Stimulated activated CD4-positive, alpha-beta T cell treated with anti-CD3 and anti-CD28 coated beads, Interleukin-2, amount 100 ng/mL, for 48 hours (primary cell): Measurements from ENCODE around the gene COL18A1.
A peak's percentile ranks its signal among the peaks of the same experiment; 100 is the strongest.

Source experiments
- DNase-seq, 2 donors: peaks; one replicate each; pipeline ENCODE4 v3.0.0-alpha.2; 2020

COL18A1 gene

DNA sequence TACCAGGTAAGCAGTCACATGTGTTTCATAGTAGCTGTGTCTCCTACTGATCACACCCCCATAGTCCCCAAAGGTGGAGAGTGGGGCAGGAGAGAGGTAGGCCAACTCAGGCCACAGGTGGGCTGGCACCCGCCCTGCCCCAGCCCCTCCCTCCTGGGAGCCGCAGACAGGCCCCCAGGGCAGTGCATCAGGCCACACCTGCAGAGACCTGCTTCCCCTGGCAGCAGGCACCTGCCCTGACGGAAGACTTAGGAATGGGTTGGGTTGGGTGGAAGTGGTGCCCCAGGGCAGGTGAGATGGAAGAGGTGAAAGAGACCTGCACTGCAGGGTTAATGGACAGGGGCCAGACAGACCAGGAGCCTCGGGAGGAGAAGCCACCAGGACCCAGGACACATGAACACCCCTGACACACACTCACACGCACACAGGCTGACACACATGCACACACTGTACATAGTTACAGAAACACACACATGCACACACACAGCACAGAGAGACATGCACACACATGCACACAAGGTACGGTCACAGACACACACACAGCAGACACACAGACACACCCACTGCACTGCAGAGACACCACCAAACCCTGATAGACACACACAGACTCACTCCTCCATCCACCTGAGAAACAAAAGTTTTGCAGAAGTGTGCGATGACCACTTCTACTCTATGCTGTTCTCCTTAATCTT lies 1.7 kb upstream of the COL18A1 start:
- DNase-seq = no peak

DNA sequence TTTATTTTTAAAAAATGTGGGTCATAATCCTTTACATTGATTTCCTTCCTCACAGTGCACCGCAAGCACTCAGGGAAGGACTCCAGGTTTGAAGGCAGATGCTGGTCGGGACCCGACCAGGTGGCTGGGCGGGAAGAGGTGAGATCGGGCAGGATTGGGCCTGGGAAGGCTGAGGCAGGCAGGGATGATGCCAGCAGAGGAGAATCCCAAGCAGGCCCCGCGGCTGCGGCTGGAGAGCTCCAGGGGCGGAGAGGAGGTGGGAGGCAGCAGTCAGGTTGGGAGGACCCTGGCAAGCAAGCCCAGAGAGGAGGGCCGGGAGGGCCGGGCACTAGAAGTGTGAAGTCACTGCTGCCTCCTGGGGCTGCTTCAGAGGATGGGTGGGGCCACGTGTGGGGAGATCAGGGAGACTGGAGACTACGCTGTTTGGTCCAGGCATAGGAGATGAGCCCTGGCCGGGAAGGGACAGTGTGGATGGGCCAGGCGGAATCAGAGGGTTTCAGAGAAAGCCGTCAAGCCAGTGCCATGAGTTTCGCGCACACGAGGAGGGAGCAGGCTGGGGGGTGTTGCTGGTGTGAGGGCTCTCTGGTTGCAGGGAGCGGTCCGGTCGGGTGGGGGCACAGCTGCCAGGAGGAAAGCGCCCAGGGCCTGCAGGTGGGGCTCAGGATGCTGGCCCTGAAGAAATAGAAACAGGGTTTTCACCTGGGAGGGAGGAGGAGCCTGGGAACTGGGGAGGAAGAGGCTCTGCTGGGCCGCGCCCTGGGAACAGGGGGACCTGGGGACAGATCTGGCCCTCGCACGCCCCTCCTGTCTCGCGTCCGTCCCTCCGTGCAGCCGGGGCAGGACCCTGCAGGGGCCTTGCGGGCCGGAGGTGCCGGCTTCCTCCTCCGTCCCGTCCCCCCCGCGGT lies 888 bp upstream of the COL18A1 start:
- no peak for DNase-seq

DNA sequence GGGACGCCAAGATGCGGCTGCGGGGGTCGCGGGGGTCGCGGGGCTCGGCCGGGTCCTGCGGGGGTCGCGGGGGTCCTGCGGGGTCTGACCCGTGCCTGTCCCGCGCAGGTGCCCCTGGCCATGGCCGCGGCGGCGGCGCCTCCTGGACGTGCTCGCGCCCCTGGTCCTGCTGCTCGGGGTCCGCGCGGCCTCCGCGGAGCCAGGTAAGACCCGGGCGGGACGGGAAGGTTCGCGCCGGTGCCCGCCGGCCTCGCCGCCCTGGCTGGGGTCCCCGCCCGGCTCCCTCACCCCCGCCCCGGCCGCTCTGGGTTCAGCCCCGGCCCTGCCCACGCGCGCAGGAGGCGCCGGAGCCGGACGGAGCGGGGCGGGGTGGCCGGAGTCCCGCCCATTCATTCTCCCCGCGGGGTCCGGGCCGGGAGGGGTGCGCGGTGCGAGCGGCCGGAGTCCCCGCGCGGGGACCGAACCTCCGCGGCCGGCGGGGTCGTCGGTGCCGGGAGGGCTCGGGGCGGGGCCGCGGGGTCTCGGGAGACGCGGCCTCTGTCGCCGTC lies 380 bp downstream of the COL18A1 start:
- peak in 1 of 2 donors; percentile 10 for DNase-seq

DNA sequence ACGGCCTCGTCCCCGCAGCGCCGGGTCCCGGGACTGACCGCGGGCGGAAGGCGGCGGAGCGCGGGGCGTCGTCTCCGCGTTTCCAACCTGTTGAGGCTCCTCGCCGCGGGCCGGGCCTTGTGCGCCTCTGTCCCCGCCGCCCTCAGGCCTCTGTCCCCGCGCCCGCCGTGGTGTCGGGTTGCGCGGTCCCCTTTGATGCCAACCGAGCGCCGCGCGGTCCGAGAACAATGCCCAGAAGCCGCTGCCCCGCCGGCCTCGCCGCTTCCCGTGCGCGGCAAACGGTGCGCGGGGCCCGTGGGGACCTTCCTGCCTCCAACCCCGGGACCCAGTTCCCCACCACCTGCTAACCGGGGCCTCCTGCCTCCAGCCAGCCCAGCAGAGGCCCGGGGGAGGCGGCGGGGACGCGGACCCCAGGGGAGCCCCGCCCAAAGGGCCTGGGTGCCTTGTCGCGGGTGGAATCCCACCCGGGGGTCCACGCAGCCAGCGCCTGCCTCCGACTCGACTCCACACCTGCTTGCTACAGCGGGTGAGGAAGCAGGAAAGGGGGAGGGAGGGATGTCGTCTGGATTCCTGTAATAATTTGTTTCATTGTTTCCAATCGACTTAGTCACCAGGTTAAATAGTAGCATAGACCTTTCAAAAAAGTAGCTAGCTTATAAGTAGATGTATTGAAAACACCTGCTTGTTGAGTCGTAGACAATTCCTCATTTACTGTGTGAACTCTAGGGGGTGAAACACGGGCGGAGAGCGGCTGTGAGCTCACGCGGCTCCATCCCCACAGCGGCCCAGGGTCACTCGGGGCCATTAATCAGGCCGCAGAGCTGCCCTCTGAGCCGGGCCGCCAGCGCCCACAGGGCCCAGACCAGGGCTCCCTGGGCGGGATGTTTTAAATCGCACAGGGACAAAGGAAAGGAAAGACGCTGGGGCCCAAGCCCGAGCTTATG lies 1.1 kb downstream of the COL18A1 start:
- DNase-seq = peak in 1 of 2 donors; percentile 14

DNA sequence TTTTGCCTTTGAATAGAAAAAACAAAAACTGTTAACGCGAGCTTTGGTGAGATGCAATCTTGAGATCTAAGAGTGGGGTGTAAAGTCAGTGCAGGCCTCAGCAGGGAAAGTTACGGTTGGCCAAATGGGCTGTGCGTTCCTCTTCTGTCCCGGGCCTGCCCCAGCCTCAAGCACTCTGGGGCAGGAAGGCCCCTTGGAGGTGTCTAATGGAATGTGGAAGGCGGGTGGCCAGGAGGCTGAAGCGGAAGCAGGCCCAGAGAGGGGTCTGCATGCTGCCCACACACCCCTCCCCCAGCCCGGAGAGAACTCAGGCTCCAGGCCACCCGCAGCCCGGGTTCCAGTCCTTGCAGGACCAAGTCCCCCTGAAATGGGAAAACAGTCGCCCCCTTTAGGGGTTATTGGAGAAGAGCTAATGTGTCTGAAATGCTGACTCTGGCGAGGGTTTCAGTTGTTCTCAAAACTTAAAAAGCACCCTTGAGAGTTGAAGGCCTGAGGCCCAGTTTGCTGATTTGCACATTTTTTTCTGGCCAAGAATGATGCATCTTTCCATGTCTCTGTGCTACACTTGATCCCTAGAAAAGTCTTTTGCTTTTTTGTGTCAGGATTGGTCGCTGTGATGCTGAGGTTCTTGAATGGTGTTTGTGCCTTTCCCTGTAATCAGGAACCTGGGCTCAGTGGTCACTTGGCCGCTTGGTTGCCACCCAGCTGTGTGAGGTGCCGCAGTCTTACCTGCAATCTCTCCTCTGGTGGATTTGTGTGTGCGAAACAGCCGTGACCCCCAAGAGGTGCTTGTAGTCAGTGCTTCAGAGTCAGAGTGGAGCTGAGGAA lies 2.0 kb downstream of the COL18A1 start:
- DNase-seq = no peak

DNA sequence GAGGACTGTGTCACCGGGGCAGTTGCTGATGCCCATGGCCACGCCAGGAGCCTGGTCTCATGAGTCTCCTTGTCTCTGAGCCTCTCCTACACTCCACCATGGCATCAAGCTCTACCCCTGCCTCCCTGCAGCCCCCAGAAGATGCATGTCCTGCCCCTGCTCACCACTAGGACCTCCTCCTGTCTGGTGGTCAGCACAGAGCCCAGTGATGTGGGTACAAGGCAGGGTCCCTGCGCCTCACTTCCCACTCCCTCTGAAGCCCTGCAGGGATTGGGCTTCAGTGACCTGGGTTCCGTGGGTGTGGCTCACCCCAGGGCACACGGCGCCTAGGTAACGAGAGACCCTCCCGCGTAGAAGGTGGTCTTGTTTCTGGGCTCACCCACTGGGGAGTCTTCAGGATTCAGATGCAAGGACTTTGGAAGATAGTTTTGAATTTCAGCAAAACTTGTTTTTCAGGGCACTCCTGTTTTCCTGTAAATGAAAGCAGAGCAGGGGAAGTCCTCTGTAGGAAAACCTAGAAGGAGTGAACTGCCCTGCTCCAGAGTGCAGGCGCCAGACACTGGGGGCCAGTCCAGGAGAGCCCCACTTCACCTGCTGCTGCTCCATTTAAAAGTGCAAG lies 2.8 kb downstream of the COL18A1 start:
- no peak for DNase-seq

DNA sequence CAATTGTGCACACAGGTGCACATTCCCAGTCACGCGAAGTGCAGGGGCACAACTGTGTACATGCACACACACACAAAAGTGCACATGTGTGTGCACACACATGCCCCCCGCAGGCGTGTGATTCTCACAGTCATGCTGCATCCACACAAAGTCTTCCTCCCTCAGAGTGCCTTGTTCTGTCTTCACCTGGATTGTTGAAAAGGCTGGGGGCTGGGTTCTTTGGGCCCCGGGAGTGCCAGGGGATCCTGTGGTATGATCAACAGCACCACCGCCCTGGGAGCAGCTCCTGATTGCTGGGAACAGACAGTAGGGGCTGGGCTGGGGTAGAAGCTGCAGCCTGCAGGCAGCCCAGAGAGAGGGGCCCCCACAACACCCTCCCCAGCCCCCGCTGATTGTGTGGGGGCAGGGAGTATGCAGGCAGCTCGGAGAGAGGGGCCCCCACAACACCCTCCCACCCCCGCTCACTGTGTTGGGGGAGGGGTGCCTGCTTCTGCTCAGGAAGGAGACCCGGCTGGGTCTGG lies 3.4 kb downstream of the COL18A1 start:
- no peak for DNase-seq

DNA sequence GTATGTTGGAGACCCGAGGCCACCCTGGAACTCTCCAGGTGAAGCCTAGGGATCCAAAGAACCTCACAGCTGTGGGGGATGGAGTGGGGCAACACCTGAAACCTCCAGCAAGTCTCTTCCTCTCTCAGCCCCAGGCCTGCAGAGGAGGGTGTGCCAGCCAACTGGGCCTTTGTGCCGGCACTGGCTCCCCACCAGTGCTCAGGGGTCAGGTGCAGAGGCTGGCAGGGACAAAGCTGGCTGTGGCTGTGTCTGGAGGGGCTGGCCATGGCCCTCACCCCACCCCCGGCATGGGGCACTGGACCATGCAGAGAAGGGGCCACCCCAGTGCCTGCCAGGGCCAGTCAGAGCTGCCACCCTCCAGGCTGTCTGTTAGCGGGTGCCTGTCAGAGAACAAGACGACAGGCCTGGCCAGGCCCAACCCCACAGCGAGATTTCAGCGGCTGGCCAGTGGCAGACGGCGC lies 3.9 kb downstream of the COL18A1 start:
- no peak for DNase-seq

DNA sequence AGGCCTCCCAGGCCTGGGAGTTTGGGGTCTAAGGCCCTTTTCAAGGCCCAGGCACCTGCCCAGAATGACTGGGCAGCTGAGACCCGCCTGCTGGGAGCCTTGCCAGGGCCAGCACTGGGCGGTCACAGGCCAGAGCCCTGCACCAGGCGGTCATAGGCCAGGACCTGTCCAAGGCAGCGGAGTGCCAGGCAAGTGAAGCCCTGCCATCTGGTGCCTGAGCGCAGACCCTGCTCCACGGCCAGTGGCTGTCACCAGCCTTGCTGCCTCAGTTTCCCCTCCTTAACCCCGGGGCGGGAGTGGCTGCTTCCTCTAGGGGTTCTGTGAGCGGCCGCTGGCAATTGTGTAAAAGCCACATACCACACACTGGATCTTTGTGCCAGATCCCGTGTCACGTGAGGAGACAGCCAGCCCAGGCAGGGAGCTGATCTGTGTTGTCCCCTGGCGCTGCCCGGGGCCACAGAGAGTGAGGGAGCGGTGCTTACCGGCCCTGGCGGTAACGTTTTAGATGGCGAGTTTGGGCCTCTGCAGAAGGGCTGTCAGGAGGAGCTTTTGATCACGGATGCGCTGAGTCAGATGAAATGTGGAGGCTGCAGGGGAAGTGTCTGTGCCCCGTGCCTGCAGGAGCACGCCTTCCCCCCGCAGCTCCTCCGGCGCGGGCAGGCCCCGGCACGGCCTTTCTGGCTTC lies 4.6 kb downstream of the COL18A1 start:
- no peak for DNase-seq

DNA sequence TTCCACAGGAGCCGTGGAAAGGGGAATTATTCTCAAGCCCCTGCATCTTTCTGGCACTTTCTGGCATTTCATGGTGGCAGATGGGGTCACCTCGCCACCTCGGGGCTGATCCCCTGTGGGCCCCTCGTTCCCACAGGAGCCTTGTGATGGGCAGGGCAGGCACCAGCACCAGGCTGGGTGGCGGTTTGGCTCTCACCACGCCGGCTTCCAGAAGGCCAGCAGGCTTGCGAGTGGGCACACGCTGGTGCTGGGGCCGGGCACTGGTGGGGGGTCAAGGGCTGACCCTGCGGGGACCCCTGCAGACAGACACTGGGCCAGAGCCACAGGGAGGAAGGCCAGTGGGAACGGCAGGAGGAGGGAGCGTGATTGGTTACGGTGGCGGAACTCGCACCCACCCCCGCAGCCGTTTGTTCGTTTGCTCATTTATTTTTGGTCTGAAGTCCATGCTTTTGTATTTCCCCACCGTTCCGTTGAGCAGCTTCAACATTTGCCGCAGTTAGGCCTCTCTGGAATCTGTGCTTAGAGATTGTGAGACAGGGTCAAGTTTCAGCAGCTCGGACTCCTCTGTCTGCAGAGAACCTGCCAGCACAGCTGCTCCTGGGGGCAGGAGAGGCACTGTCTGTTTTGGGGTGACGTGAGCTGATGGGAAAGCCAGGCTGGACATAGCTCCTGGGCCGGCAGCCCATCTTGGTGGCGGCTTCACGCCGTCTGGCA lies 5.3 kb downstream of the COL18A1 start:
- no peak for DNase-seq

DNA sequence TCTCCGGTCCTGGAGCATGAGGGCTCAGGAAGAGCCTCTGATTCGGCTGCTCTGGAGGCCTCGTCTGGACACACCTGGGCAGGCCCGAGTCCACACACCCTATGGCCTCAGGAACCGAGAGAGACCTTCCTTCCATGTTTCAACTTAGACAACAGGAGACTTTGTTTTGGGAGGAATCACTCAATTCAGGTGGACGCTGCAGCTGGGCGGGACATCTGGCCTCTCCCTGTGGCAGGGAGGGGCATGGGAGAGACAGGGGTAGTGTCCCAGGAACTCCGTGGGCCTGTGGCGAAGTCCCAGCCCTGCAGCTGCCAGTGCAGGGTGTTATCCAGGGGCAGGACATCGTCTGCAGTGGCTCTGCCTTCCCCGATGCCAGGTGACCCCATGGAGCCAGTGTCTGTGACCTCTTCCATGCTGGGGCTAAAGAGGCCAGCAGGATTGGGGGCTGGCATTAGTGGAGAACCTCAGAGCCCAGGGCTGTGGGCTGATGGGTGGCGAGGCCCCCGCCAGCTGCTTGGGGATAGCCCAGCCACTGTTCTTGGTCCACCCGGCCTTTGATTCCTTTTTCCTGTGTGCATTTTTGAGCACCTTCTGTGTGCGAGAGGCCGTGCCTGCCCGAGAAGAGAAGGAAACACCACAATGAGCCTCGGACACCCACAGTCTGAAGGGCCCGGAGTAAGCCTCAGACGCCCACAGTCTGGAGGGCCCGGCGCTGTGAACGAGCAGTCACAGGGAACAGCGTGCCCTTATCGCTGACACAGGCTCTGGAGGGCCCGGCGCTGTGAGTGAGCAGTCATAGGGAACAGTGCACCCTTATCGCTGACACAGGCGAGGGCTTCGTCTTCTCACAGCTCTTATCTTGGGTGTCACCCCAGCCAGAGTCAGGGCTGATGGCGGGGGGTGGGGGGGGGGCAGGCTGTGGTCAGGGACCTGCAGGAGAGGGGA lies 6.2 kb downstream of the COL18A1 start:
- DNase-seq = no peak

DNA sequence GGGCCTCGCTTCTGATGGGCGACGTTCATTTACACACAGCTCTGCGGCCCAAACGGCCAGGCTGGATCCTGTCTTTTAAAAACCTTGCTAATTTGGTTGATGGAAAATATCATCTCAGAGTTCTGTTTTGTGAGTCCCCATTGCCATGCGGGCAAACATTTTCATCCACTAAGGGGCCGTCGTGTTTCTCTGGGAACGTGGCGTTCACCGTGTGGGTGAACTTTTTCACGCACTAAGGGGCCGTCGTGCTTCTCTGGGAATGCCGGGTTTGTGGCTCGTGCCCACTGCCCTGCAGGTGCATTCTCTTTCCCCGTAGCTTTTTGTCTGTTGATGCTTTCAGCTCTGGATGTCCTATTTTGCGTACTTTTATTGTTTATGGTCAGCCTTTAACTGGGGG lies 6.8 kb downstream of the COL18A1 start:
- DNase-seq = no peak

DNA sequence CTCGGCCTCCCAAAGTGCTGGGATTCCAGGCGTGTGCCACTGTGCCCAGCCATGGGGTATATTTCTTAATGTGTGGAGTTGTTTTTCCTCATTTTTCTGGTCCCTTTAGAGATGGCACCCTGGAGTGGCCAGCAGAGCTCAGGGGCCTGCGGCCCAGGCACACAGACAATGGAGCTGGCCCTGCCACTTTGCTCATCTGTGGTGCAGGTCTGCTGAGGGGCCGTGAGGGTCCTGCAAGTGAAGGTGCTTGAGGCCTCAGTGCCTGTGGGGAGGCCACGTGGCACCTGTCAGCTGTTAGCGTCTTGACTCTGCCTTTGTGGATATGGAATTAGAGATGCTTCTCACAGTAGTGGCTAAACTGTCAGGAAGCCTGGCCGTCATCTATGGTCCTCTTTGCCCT lies 7.5 kb downstream of the COL18A1 start:
- no peak for DNase-seq

DNA sequence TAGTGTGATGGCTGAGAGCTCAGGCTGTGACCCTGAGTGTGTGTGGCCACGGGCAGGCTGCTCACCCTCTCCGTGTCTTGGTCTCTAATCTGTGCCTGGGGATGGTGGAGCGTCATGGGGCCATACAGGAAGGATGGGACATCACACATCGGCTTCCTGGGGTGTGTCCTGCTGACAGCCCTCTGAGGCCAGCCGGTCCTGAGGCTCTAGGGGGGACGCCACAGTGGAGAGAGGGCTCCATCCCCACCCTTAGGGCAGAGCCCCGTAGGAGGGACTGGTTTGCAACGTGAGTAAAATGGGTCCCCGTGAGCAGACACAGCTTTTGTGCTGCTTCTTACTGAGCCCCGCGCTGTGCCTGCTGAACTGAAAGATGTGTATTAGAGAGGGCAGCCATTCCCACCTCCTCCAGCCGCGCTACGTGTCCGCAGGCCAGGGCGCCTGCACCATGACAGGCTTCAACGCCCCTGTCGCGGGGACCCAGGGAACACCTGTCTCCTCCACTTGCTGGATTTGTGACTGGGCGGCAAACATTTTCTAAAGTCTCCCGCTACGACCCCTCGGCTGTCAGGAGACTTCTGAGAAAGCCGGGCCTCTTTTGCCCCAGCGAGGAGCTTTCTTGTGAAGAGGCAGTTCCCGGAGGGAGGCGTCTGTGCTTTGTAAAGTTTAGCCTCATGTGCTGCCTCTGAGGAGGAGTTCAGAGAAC lies 8.1 kb downstream of the COL18A1 start:
- DNase-seq = no peak

DNA sequence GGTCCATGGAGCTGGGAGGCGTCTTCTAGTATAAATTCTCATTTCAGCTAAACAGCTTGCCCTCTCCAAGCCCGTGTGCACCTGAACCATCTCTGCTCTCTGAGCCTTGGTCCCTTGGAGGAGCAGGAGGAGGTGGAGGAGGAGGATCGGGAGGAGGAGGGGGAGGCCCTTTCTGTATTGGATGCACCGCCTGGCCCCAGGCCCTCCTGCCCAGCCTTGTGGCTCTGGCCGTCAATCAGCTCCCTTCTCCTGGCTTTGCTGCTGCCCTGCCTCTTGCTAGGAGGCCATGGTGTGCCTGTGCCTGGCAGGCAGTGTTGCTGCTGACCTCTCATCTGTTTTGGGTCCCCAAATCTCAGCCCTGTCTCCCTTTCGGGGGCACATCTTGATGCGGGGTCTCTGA lies 9.0 kb downstream of the COL18A1 start:
- DNase-seq = no peak

DNA sequence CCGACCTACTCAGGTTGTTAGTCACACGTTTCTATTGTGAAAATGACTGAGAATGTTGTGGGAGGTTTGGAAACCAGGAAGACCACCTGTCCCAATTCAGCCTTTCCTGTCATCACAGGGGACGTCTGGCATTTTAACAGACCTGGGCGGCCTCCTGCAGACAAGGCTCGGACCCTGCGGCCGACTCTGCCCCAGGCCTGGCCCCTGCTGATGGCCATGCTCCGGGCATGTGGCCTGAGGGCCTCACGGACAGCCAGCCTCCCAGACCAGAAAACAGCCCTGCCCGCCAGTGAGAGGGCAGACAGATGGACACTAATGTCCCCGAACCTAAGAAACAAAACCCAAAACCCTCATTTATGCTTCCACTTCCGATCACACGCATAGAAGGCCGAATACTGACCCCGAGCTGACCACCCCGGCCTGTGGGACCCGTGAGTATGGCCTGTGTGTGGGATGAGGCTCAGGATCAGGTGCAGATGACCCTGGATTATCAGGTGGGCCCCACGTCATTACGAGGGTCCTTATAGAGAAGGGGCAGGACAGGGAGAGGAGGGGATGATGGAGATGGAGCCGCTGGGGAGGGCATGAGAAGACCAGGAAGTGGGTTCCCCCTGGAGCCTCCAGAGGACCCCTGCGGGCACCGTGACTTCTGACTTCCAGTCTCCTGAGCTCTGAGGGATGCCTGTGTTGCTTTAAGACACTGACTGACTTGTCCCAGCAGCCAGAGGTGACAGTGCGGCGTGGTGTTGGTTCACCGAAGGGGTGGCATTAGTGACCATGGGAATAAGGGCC lies 9.6 kb downstream of the COL18A1 start:
- no peak for DNase-seq
